PC-9 (cell line): ENCODE data around the gene PASK. TPM values are rescaled to one million over a fixed set of nuclear protein-coding genes. Genes with fewer than 3 reads are reported as not detected.

Experiments used
- BruUV-seq: library from RNA; stranded (reverse); fragments of 400-500 nt; replicated peaks from 2 replicates; lab custom pipeline; 2021; lab: Mats Ljungman, UMichigan
- CTCF ChIA-PET: fragments of 300-600 bp; sonication (Branson Sonifier 250); formaldehyde crosslinking; loops from one replicate; lab custom pipeline; 2022; ENCODE audit warnings: antibody characterized with exemption; lab: Charles Lee
- POLR2A ChIA-PET: fragments of 300-600 bp; sonication (Branson Sonifier 250); formaldehyde crosslinking; loops from one replicate; lab custom pipeline; 2022; ENCODE audit warnings: antibody characterized with exemption; ENCODE audit not compliant: unreplicated experiment; lab: Charles Lee
- DNase-seq, 2 experiments: peaks; one replicate each; pipeline versions ENCODE4 v3.0.0 to v3.0.0-alpha.2; 2015 to 2022; ENCODE audit warnings: mixed read lengths in 1 of 2
- H2AFZ ChIP-seq: fragments of 200-600 bp; sonication (generic); 2 replicates; pipeline ENCODE4 v1.8.1; 2017; ENCODE audit warnings: antibody characterized with exemption
- H3F3A ChIP-seq: fragments of 200-600 bp; sonication (generic); 2 replicates; pipeline ENCODE4 v1.8.1; 2017; ENCODE audit warnings: antibody characterized with exemption, mild to moderate bottlenecking, low read depth; ENCODE audit not compliant: insufficient read depth
- H3K27ac ChIP-seq: fragments of 200-600 bp; sonication (generic); 2 replicates; pipeline ENCODE4 v1.6.1; 2016; ENCODE audit warnings: mixed run types
- H3K27me3 ChIP-seq: fragments of 200-600 bp; sonication (generic); 2 replicates; pipeline ENCODE4 v1.6.1; 2016; ENCODE audit warnings: low read depth, mixed run types; ENCODE audit not compliant: insufficient read depth
- H3K36me3 ChIP-seq: fragments of 200-600 bp; sonication (generic); 2 replicates; pipeline ENCODE4 v1.6.1; 2016; ENCODE audit warnings: low read depth, mixed run types
- H3K4me1 ChIP-seq: fragments of 200-600 bp; sonication (generic); replicated peaks from 2 replicates; pipeline ENCODE4 v1.6.1; 2016; ENCODE audit warnings: mixed run types; ENCODE audit not compliant: insufficient read depth
- H3K4me2 ChIP-seq: fragments of 200-600 bp; sonication (generic); 2 replicates; pipeline ENCODE4 v1.6.1; 2017; ENCODE audit warnings: mixed run types
- H3K4me3 ChIP-seq: fragments of 200-600 bp; sonication (generic); 2 replicates; pipeline ENCODE4 v1.6.1; 2016; ENCODE audit warnings: mixed run types
- H3K79me2 ChIP-seq: fragments of 200-600 bp; sonication (generic); 2 replicates; pipeline ENCODE4 v1.6.1; 2017; ENCODE audit warnings: low read depth, mixed run types
- H3K9me2 ChIP-seq: fragments of 200-600 bp; sonication (generic); 2 replicates; pipeline ENCODE4 v1.8.1; 2017; ENCODE audit warnings: mild to moderate bottlenecking; ENCODE audit not compliant: insufficient read depth
- H3K9me3 ChIP-seq: fragments of 200-600 bp; sonication (generic); 2 replicates; pipeline ENCODE4 v1.8.1; 2016; ENCODE audit warnings: low read depth; ENCODE audit not compliant: insufficient read depth
- H4K20me1 ChIP-seq: fragments of 200-600 bp; sonication (generic); 2 replicates; pipeline ENCODE4 v1.8.1; 2017; ENCODE audit not compliant: insufficient read depth
- CTCF ChIP-seq: fragments of 200-600 bp; sonication (generic); conservative IDR thresholded peaks from 2 replicates; pipeline ENCODE4 v1.6.1; 2017; ENCODE audit warnings: mixed run types, antibody characterized with exemption, mild to moderate bottlenecking, moderate library complexity
- EZH2 ChIP-seq: fragments of 200-600 bp; sonication (generic); IDR thresholded peaks from 2 replicates; pipeline ENCODE4 v1.8.0; 2017; ENCODE audit warnings: antibody characterized with exemption, low read depth
- intact Hi-C: fragments of 100-400 bp; cut with micrococcal nuclease; formaldehyde crosslinking; loops from one replicate; pipeline ENCODE4 v1.10.0; 2022; ENCODE audit not compliant: unreplicated experiment
- total RNA-seq: library from RNA; stranded (reverse); gene quantifications from 2 replicates; pipeline ENCODE4 v1.2.3, GENCODE V29; 2021

PASK gene
- total RNA-seq, 1 experiment from 2014 or later = 77.5 TPM

- peaks cover 52% of the 10 kb centered on the region for H3K27me3 ChIP-seq
- ChIA-PET POLR2A (no interaction called here), CTCF (no interaction called here)
Measured at GRCh38 chr2:241072151-241072550, 77.1 kb downstream of the PASK start.

GRCh38 chr2:241071677-241072111, 77.6 kb downstream of the PASK start:
- Histone ChIP-seq H3K4me2 (no peak overlapping the region), H3K27me3 (peaks cover 56% of the 10 kb centered on the region), H3K4me3 (no peak overlapping the region), H3K36me3 (no peaks in the 10 kb centered on the region), H3F3A (no peaks in the 10 kb centered on the region), H2AFZ (no peak overlapping the region), H3K4me1 (no peaks in the 10 kb centered on the region), H3K9me2 (no peaks in the 10 kb centered on the region), H3K79me2 (no peaks in the 10 kb centered on the region), H4K20me1 (no peaks in the 10 kb centered on the region), H3K9me3 (no peaks in the 10 kb centered on the region), H3K27ac (no peak overlapping the region)
- POLR2A ChIA-PET = no interaction called here
- no TSS peak for BruUV-seq
- CTCF ChIA-PET = no interaction called here
- TF ChIP-seq EZH2 (no peak), CTCF (no peak)
- intact Hi-C loops = no loop called here
- no peak for DNase-seq

More at GRCh38 chr2:241072151-241072550, 77.1 kb downstream of the PASK start:
- no peak for DNase-seq
- no peaks in the 10 kb centered on the region for H3K79me2 ChIP-seq
- H3K4me2 ChIP-seq = no peak overlapping the region
- no peak overlapping the region for H3K4me3 ChIP-seq
- TF ChIP-seq CTCF (no peak), EZH2 (no peak)
- H3K36me3 ChIP-seq = no peaks in the 10 kb centered on the region
- H3K27ac ChIP-seq = no peak overlapping the region
- no peaks in the 10 kb centered on the region for H3K9me3 ChIP-seq
- no peaks in the 10 kb centered on the region for H3K4me1 ChIP-seq
- BruUV-seq = no TSS peak
- H4K20me1 ChIP-seq = no peaks in the 10 kb centered on the region
- no peaks in the 10 kb centered on the region for H3F3A ChIP-seq
- no peak overlapping the region for H2AFZ ChIP-seq
- intact Hi-C loops = no loop called here
- no peaks in the 10 kb centered on the region for H3K9me2 ChIP-seq

GRCh38 chr2:241070811-241071676, 78.2 kb downstream of the PASK start:
- Histone ChIP-seq H2AFZ (no peak overlapping the region), H3K4me3 (no peak overlapping the region), H3K27me3 (peaks cover 58% of the 10 kb centered on the region), H3K36me3 (no peaks in the 10 kb centered on the region), H3K9me3 (no peaks in the 10 kb centered on the region), H3K4me2 (no peak overlapping the region), H3K27ac (no peak overlapping the region), H3K79me2 (no peaks in the 10 kb centered on the region), H4K20me1 (no peaks in the 10 kb centered on the region), H3K4me1 (no peaks in the 10 kb centered on the region), H3F3A (no peaks in the 10 kb centered on the region), H3K9me2 (no peaks in the 10 kb centered on the region)
- TF ChIP-seq EZH2 = no peak
- no peak for TF ChIP-seq CTCF
- DNase-seq = no peak
- POLR2A ChIA-PET = no interaction called here
- intact Hi-C loops = no loop called here
- no TSS peak for BruUV-seq
- CTCF ChIA-PET = no interaction called here
